Activated CD4-positive, alpha-beta T cell treated with anti-CD3 and anti-CD28 coated beads, Interleukin-2, amount 50 U/mL, for 1 hour (primary cell): ENCODE measurements around the gene SMIM22.
"Not testable (repeated sequence)": the region's sequence is repeated elsewhere in the genome, so short reads cannot be mapped to it uniquely, and the experiment has no call there.

Source experiments
- DNase-seq: peaks from one replicate; pipeline ENCODE4 v3.0.0-alpha.2; 2020

SMIM22 gene

DNA sequence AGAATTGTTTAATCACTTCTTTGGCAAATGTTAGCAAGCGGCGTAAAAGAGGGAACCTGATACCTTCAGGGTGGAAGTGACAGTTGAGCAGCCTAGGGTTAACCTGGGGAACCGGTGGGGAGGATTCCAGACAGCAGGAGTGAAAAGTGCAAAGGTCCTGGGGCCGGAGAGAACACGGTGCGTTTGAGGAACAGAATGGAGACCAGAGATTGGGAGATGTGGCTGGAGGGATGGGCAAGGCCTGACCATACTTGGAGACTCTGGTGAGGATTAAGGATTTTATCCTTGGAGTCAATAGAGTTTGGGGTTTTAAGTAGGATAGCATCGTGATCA, 25.9 kb upstream of the SMIM22 start:
- DNase-seq: no peak

DNA sequence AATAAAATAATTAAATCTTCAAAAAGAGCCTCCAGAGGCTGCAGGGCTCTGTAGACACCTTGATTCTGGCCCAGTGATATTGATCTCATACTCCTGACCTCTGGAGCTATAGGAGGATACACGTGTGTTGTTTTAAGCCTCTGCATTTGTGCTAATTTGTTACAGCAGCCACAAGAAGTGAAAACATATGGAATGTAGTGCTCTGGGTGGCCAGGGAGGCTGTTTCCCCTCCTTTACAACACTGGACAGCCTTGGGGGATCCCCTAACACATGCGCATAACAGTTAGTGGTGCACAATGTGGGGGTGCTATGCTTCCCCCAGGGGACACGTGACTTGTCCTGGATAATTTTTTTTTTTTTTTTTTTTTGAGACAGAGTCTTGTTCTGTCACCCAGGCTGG, 23.5 kb upstream of the SMIM22 start:
- DNase-seq: no peak

DNA sequence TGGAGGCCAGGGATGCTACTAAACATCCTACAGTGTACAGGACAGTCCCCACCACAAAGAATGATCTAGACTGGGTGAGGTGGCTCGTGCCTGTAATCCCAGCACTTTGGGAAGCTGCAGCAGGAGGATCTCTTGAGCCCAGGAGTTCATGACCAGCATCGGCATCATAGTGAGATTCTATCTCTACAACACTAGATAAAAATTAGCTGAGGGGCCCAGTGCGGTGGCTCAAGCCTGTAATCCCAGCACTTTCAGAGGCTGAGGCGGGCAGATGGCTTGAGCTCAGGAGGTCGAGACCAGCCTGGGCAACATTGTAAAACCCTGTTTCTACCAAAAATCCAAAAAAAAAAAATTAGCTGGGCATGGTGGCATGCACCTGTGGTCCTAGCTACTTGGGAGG, 22.8 kb upstream of the SMIM22 start:
- DNase-seq: no peak

DNA sequence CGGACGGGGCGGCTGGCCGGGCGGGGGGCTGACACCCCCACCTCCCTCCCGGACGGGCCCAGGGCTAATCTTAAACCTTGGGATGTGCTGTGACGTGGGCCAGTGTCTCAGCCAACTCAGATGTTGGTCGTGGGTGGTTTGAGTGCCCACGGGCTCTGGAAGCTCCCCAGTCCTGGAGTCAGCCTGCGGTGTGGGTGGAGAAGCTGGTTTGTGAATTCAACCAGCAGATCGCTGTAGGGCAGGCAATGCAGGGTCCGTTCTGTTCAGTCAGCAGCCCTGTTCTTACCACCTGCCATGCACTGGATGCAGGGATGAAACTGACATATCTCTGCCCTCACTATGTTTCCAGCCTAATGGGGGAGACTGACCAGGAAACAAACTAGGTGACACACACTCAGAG, 20.2 kb upstream of the SMIM22 start:
- DNase-seq: no peak

DNA sequence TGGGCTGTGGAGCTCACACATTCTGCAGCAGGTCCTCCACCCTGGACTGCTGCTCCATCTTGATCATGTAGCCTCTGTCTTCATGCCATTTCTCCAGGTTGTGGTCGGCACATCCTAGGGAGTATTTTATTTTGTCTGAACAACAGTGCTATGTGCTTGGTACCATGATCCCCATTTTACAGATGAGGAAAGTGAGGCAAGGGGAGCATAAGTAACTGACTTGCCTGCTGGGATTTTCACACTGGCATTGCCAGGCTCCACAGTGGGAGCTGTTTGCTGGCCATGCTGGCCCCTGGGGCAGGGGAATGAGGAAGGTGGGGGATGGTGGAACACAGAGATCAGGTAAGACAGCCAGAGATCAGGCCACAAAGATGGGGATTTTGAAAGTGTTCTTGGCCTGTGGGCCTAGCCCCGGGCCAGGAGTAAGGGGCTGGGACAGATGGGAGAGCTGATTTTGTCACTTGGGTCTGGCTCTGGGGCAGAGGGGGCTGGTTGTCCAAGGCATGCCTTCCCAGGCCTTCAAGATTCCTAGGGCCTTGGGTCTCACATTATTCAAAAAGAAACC, 18.9 kb upstream of the SMIM22 start:
- no peak for DNase-seq

DNA sequence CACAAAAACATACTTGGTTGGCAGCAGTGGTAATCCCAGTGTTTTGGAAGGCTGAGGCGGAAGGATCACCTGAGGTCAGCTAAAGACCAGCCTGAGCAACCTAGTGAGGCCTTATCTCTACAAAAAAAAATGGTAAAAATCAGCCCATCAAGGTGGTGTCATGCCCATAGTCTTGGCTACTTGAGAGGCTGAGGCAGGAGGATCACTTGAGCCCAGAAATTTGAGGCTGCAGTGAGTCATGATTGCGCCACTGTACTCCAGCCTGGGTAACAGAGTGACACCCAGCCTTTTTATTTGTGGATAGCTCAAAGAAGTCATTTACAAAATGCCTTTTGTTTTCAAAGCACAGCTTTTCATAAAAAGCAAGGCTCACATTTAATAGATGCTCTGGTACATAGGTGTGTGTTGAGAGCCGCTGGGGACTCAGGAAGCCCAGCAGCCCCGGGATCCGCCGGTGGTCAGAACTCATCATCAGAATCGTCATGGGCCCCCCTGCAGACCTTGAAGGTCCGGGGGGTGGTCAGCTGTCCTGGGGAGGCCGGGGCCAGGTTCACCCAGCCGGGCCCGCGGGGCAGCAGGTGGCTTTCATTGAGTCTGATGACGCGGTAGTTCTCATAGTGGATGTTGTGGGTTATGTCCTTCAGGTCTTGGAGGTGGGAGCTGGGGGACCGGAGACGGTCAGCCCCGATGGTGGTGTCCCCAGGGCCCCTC, 17.7 kb upstream of the SMIM22 start:
- DNase-seq: no peak

DNA sequence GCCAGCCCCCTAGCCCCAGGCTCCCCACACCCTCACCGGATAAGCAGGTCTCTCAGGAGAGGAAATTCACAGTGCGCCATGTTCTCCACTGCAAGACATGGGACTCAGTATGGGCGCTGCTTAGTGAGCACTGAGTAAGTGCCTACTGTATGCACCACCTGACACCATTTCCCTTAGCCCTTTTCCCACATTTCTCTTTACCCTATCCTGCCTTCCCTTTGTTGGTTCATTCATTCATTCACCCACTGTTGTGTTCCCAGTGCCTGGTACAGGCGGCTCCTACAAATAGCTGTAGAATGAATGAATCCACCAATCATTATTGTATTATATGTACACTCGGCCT, 17.1 kb upstream of the SMIM22 start:
- no peak for DNase-seq

DNA sequence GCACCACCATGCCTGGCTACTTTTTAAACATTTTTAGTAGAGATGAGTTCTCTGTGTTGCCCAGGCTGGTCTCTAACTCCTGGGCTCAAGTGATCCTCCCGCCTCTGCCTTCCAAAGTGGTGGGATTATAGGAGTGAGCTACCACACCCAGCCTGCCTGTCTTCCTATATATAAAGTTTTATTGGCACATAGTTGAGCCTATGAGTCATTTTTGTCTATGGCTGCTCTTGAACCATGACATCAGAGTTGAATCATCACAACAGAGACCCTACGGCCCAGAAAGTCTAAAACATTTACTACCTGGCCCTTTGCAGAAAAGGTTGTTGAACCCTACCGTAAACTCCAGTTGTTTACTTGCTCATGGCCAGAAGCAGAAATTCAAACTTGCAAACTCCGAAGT, 14.9 kb upstream of the SMIM22 start:
- DNase-seq: no peak

DNA sequence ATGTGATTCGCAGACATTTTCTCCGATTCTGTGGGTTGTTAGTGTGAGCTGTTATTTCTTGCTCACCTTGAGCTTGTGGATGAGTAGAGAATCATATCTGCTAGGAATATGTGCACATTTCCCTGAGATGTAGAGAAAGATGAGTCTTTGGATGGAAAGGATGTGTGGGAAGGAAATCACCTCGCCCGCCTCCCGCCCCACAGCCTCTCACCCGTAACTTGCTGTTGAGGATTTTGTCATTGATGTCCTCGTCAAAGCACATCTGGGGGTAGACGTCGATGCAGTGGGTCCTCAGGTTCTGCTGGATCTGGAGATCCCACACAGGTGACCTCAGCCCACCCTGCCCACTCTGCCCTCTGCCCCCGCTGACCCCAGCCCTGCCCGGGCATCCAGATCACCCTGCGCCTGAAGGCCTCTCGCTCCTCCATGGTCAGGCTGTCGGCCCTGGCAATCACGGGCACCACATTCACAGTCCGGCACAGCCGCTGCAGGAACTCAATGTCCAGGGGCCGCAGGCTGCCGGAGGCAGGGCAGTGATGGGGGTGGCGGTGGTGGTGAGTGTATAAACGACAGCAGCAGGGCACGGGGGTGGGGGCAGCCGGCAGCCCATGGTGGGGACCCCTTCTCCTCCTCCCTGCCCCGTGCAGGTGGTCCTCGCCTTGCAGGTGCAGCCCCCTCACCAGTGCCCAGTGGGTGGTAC, 11.8 kb upstream of the SMIM22 start:
- DNase-seq: no peak

DNA sequence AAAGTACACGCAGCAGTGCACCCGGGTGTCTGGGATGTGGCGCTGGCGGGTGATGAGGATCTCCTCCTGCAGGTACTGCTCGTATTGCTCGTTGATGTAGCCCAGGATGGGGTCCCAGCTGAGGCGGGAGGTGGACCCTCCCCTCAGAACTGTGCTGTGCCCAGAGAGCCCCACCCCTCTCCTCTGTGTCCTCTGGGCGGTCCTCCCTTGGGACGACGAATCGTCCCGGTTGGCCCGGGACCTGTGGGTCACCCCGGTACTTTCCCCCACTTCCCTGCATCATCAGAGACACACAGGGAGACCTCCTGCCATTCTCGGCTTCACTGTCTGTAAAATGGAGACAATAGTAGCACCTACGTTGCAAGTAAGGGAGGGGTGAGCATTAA, 11.2 kb upstream of the SMIM22 start:
- DNase-seq: no peak

DNA sequence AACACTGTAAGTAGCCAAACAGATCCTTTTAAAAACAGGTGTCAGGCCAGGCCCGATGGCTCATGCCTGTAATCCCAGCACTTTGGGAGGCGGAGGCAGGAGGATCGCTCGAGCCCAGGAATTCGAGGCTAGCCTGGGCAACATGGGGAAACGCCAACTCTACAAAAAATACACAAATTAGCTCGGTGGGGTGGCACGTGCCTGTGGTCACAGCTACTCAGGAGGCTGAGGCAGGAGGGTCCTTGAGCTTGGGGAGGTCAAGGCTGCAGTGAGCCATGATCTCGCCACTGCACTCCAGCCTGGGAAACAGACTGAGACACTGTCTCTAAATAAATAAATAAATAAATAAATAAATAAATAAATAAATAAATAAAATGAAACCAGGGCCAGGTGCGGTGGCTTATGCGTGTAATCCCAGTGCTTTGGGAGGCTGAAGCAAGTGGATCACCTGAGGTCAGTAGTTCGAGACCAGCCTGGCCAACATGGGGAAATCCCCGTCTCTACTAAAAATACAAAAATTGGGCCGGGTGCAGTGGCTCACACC, 10.7 kb upstream of the SMIM22 start:
- not testable (repeated sequence) for DNase-seq

DNA sequence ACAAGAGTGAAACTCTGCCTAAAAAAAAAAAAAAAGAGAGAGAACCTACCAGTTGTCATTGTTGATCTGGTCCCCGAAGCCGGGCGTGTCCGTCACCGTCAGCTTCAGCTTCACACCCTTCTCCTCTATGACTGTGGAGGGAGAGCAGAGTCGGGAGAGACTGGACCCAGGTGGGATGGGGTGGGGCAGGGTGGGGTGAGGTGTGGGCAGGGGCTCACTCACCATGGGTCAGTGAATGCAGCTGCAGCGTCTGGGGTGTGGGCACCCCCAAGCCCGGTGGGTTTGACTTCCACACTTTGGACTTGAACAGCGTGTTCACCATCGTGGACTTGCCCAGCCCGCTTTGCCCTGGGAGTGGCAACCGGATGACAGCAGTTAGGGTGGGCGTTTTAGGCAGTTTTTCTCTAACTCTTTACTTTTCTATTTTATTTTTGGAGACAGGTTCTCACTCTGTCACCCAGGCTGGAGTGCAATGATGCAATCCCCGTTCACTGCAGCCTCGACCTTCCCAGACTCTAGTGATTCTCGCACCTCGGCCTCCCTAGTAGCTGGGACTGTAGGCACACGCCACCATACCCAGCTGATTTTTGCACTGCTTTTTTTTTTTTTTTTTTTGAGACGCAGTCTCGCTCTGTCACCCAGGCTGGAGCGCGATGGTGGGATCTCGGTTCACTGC, 9.3 kb upstream of the SMIM22 start:
- DNase-seq: no peak

DNA sequence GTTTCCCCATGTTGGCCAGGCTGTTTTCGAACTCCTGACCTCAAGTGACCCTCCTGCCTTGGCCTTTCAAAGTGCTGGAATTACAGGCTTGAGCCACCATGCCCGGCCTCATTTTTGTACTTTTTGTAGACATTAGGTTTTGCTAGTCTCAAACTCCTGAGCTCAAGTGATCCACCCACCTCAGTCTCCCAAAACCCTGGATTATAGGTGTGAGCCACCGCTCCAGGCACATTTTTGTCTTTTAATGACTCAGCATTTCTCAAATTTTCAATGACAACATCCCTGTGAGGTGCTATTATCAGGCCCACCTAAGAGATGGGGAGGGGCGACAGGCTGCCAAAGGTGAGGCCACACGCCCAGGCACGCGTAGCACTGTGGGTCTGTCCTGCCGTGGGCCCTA, 8.1 kb upstream of the SMIM22 start:
- no peak for DNase-seq

DNA sequence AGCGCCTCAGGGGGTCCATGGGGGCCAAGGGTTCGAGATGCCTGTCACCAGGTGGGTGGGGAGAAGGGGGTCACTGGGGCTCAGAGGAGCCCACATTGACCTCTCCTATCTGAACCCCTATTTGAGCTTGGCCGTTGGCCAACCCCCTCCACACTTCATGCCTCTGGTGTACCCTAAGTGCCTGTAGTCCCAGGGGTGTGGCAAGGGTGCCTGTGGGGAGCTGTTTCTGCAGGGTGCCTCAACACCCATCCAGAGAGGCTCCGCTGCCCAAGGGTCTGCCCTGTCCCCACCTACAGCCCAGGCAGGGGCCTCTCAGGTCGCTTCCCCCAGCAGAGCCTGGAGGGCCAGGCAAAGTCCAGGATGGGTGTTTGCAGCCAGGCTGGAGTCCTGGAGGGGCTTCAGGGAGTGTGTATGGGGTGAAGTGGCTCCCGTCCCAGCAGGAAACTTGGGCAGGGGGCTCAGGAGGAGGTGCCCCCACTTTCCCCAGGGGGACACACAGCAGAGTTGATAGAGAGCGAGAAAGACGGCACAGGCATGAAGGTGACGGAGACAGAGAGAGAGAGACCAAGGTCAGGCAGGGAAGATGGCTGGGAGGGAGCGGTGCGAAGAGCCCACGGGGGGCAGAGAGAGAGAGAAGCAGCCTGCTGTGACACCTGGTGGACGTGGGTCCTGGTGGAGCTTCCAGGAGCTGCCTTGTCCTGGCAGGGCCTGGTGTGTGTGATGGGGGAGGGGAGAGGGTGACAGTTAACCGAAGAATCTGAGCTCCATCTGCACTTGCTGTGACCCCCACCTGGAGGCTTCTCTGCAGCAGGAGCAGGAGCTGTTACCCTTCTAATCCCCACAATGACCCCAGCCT, 7.3 kb upstream of the SMIM22 start, which contains the start of gene SEPTIN12:
Gene SEPTIN12, minus strand, starts transcription at position 719 of the 856 bp plus-strand sequence. Its CDS starts 700 bp downstream, at position 19.
- DNase-seq: no peak

DNA sequence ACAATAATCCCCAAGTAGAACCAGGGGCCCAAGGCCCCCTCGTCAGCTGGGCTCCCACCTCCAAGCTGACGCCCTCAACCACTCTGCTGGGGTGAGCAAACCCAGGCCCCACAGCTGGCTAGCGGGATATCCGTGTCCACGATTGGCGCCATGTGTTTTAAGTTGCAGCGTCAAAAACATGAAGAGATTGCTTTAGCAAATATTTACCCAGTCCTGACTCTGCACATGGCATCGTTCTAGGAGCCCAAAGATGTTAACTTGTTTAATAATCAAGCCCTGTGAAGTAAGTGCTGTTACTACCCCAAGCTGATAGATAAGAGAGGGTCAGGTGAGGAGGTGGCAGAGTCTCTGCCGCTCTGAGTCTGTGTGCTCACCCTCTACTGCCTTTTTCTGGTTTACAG, 6.7 kb upstream of the SMIM22 start:
- DNase-seq: no peak

DNA sequence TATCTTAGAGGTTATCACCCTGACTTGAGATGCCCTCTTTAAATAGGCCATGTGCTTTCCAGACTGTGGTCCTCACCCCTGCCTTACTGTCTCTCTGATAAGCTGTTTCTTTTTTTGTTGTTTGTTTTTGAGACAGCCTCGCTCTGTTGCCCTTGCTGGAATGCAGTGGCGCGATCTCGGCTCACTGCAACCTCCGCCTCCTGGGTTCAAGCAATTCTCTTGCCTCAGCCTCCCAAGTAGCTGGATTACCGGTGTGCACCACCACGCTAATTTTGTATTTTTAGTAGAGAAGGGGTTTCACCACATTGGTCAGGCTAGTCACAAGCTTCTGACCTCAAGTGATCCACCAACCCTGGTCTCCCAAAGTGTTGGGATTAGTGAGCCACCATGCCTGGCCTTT, 6.3 kb upstream of the SMIM22 start:
- no peak for DNase-seq

DNA sequence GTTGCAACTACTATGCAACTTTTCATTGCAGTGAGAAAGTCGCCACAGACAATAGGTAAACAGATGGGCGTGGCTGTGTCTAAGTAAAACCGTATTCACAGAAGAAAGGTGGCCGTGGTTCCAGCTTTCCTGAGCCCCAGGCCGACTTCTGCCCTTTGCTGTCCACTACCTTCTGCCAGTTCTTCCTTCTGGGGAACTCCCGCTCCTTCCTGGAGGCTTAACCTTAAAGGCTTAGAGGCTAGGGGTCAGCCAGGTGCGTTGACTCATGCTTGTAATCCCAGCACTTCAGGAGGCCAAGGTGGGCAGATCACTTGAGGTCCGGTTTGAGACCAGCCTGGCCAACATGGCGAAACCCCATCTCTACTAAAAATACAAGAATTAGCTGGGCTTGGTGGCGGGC, 4.9 kb upstream of the SMIM22 start:
- no peak for DNase-seq

DNA sequence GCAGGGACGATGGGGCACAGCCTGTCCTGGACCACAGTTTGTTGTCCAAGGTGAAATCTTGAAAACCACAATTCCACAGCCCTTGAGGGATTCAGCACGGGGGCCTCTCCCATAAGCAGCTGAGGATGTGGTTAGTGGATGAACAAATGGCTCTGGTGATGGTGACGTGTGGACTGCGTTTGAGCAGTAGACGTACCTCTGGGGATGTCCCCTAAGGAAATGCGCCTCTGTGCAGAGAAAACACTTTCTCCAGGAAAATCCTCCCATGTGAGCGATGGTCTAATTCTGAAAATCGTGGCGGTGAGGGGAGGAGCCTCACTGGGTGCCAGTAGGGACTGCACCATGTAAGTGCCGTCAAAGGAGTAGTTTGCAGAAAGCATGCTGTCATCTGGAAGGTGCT, 4.3 kb upstream of the SMIM22 start:
- DNase-seq: no peak

DNA sequence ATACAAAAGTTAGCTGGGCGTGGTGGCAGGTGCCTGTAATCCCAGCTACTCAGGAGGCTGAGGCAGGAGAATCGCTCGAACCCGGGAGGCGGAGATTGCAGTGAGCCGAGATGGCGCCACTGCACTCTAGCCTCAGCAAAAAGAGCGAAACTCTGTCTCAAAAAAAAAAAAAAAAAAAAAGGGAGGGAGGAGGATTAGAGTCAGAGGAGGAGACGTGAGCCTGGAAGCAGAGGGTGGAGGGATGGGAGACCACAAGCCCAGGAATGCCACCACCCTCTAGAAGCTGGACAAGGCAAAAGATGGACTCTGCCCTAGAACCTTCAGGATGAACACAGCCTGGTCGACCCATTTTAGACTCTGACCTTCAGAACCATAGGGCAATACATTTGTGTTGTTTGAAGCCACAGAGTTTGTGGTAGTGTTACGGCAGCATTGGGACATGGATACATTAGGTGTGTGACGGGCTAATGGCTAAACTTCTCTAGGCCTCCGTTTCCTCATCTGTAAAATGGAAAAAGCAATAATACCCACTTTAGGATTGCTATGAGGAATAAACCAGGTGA, 2.1 kb upstream of the SMIM22 start:
- DNase-seq: no peak

DNA sequence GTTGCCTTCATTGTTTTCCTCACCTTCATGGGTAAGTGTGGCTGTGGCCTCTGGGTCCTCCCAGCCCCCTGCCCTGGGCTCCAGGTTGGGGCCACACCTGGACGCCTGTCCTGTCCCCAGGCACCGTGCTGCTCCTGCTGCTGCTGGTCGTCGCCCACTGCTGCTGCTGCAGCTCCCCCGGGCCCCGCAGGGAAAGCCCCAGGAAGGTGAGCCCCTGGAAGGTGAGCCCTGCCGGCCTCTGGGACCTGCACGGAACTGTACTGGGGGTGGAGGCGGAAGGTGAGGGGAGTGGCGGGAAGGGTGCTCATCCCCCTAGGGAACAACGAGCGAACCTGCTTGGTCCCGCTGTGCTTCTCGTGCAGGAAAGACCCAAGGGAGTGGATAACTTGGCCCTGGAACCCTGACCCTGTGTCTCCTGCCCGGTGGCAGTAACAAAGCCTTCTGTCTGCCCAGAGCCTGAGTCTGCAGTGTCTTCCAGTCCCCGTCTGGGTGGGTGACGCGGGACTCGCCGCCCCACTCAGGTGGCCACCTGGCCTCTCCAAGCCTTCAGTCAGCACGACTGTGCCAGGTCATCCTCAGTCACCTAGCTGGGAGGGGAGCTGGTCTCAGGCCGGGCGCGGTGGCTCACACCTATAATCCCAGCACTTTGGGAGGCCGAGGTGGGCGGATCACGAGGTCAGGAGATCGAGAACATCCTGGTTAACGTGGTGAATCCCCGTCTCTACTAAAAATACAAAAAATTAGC, 831 bp downstream of the SMIM22 start:
- DNase-seq: no peak

DNA sequence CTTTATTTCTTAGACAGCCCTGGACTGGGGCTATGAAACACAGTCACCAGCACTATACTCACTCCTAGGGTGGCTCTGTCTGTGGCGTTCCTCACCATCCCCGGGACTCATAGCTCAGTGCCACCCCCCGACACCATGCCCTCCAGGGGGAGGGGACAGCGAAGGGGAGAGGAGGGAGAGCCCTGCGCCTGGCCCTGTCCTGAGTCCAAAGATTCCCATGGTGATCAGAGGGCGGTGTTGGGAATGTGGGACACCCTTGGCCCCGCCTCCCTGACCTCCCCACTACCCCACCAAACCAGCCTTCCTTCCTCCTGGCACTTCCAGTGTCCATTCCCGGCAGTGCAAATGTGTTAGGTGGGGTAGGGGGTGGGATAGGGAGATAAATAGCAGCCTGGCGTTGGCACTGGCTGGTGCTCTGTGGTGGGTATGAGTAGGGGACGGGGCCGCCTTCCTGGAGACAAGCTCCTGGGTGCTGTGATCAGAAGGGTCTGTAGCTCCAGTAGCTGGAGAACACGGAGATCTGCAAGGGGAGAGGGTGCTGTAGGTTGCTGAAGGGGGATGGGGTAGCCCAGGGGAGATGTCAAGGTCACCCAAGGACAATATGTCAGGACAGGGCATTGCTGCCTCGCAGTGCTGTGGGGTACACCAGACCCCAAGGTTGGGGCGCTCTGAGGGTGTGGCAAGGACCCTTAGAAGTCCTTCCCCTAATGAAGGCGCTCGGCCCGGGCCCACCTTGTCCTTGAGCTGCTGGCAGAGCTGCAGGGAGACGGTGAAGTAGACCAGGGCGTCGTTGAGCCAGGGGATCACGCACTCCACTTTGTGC, 2.0 kb downstream of the SMIM22 start:
- DNase-seq: no peak
